ENCODE measurements around the gene GOSR2. TPM values are rescaled to one million over a fixed set of nuclear protein-coding genes. Genes with fewer than 3 reads are reported as not detected.

The GOSR2 gene
- total and polyA plus RNA-seq, 9 of the 15 experiments (the other 6 are each of a cell fraction or from before 2014, with no cell fraction given), result 32.7 to 96.3 (median 48.9) TPM

GRCh38 chr17:46940692-46941404 is 17.9 kb downstream of the GOSR2 start (continued):
- TF ChIP-seq ATF1 (CRISPR knock-in tag; IDR thresholded peaks at IDR 0.05) (no peak), ATF1 (tag; IDR thresholded peaks at IDR 0.05) (no peak), PHTF2 (CRISPR knock-in tag; IDR thresholded peaks at IDR 0.05) (no peak), GABPA (tag; conservative IDR thresholded peaks at IDR 0.05; ENCODE audit: low read depth) (no peak), ZNF511 (CRISPR knock-in tag; IDR thresholded peaks at IDR 0.05) (no peak), NBN (IDR thresholded peaks at IDR 0.05; ENCODE audit: low read depth) (no peak), RAD21 (CRISPR knock-in tag; conservative IDR thresholded peaks at IDR 0.05 in 1 of 2, IDR thresholded peaks at IDR 0.05 in 1 of 2) (peak; percentile 82 to 95), CREM (IDR thresholded peaks at IDR 0.05; ENCODE audit: low read depth) (peak; percentile 42; the same call in 1 of the 2 replicates), ETV1 (tag; conservative IDR thresholded peaks at IDR 0.05; ENCODE audit: low read depth) (no peak), CBX2 (IDR thresholded peaks at IDR 0.05; ENCODE audit: insufficient read depth, low read length, poor library complexity, severe bottlenecking) (no peak), ZNF121 (CRISPR knock-in tag; conservative IDR thresholded peaks at IDR 0.05) (no peak), SP2 (IDR thresholded peaks at IDR 0.05; ENCODE audit: extremely low read depth, low read depth, low read length, poor library complexity, severe bottlenecking) (no peak), E2F3 (CRISPR knock-in tag; IDR thresholded peaks at IDR 0.05) (no peak), KHSRP (IDR thresholded peaks at IDR 0.05) (no peak), SMAD1 (IDR thresholded peaks at IDR 0.05; ENCODE audit: low read depth, low read length, partially characterized antibody) (no peak), NCOA2 (IDR thresholded peaks at IDR 0.05; ENCODE audit: partially characterized antibody in 2 of 2) (no peak), CTCF (IDR thresholded peaks at IDR 0.05 in 2 of 3, conservative IDR thresholded peaks at IDR 0.05 in 1 of 3; ENCODE audit: insufficient read depth in 2 of 3, low read depth in 1 of 3, low read length in 3 of 3) (peak; percentile 89 to 95 (median 95)), CBX3 (IDR thresholded peaks at IDR 0.05; ENCODE audit: borderline replicate concordance in 1 of 2, low read length in 2 of 2) (no peak), RBM14 (IDR thresholded peaks at IDR 0.05; ENCODE audit: borderline replicate concordance, insufficient read depth, low read depth, low read length) (no peak), SRSF7 (optimal IDR thresholded peaks at IDR 0.05; ENCODE audit: low read depth, low read length) (no peak), IRF9 (tag; IDR thresholded peaks at IDR 0.05) (no peak), CEBPG (CRISPR knock-in tag; IDR thresholded peaks at IDR 0.05) (peak; percentile 96), CEBPG (tag; conservative IDR thresholded peaks at IDR 0.05 in 1 of 2, IDR thresholded peaks at IDR 0.05 in 1 of 2) (peak; percentile 69 to 70), ZNF589 (CRISPR knock-in tag; IDR thresholded peaks at IDR 0.05; ENCODE audit: low read depth) (no peak), PTTG1 (tag; IDR thresholded peaks at IDR 0.05; ENCODE audit: low read depth) (no peak), FUS (optimal IDR thresholded peaks at IDR 0.05; ENCODE audit: low read depth, low read length) (no peak), MAFF (IDR thresholded peaks at IDR 0.05; ENCODE audit: low read length) (no peak)
